ENCODE measurements around the gene POLD4. TPM values are rescaled to one million over a fixed set of nuclear protein-coding genes. Genes with fewer than 3 reads are reported as not detected.

POLD4 gene
- total and polyA plus RNA-seq, 7 experiments from 2014 or later, result 59.9 to 116 (median 95.1) TPM

- Mint-ChIP-seq H3K4me1 (peaks cover 25 to 57% (median 35%) of the 10 kb centered on the region in 7 donors), H3K9me3 (peaks cover 0 to 2% (median 0%) of the 10 kb centered on the region in 11 donors), H3K27ac (peak overlapping the region in 3 of 9 donors; percentile 32 to 58 (median 53)), H3K27me3 (peaks cover 0 to 70% (median 14%) of the 10 kb centered on the region in 5 donors), H3K36me3 (peaks cover 0 to 3% (median 0%) of the 10 kb centered on the region in 5 donors), H3K4me3 (peak overlapping the region in 6 of 10 donors; percentile 7 to 91 (median 60))
- POLR2A ChIA-PET, result interaction anchor here (0.7 to 16.2 kb wide), 3 partner anchors 14 to 26 kb away, joined by 3 to 272 read pairs (median 3); partner anchors contain the start of gene POLD4
- Histone ChIP-seq H3K4me1 (ENCODE audit: control insufficient read depth in 2 of 2, insufficient read depth in 2 of 2, low read length in 2 of 2) (peaks cover 12 to 45% of the 10 kb centered on the region in 2 donors), H3K36me3 (ENCODE audit: control insufficient read depth in 2 of 3, insufficient read depth in 3 of 3, low read length in 3 of 3) (no peaks in the 10 kb centered on the region), H3K27me3 (ENCODE audit: control insufficient read depth in 2 of 2, insufficient read depth in 2 of 2, low read length in 2 of 2) (peaks cover 0 to 5% of the 10 kb centered on the region in 2 donors), H3K9me3 (ENCODE audit: control insufficient read depth in 2 of 3, low read length in 3 of 3) (no peaks in the 10 kb centered on the region), H3K4me3 (ENCODE audit: low read length) (no peak overlapping the region), H3K27ac (ENCODE audit: low read depth, low read length) (no peak overlapping the region)
- DNase-seq, result no peak
- CTCF ChIA-PET, result interaction anchor here (1.0 to 21.2 kb wide), 5 partner anchors 11 to 31 kb away, joined by 3 to 495 read pairs (median 8); partner anchors contain the start of gene POLD4
- intact Hi-C loops (cut with micrococcal nuclease), result no loop called here
- ATAC-seq, result no peak
Observed at GRCh38 chr11:67370351-67371076, 17.2 kb upstream of the POLD4 start.

GRCh38 chr11:67369801-67370284 is 16.5 kb upstream of the POLD4 start:
- Mint-ChIP-seq H3K4me1 (peaks cover 26 to 59% (median 36%) of the 10 kb centered on the region in 7 donors), H3K27ac (no peak overlapping the region), H3K27me3 (peaks cover 0 to 69% (median 15%) of the 10 kb centered on the region in 5 donors), H3K36me3 (peaks cover 0 to 3% (median 0%) of the 10 kb centered on the region in 5 donors), H3K4me3 (peak overlapping the region in 3 of 10 donors; percentile 20 to 91 (median 21)), H3K9me3 (peaks cover 0 to 2% (median 0%) of the 10 kb centered on the region in 11 donors)
- Histone ChIP-seq H3K27me3 (ENCODE audit: control insufficient read depth in 2 of 2, insufficient read depth in 2 of 2, low read length in 2 of 2) (peaks cover 0 to 5% of the 10 kb centered on the region in 2 donors), H3K36me3 (ENCODE audit: control insufficient read depth in 2 of 3, insufficient read depth in 3 of 3, low read length in 3 of 3) (no peaks in the 10 kb centered on the region), H3K4me1 (ENCODE audit: control insufficient read depth in 2 of 2, insufficient read depth in 2 of 2, low read length in 2 of 2) (peaks cover 16 to 48% of the 10 kb centered on the region in 2 donors), H3K9me3 (ENCODE audit: control insufficient read depth in 2 of 3, low read length in 3 of 3) (no peaks in the 10 kb centered on the region), H3K4me3 (ENCODE audit: low read length) (no peak overlapping the region), H3K27ac (ENCODE audit: low read depth, low read length) (no peak overlapping the region)
- no peak for ATAC-seq
- intact Hi-C loops (cut with micrococcal nuclease), result no loop called here
- DNase-seq, result no peak
- ChIA-PET POLR2A (interaction anchor here (0.6 to 16.2 kb wide), 3 partner anchors 13 to 841 kb away, joined by 3 to 272 read pairs (median 3); partner anchors contain the start of gene POLD4), CTCF (interaction anchor here (0.7 to 21.2 kb wide), 6 partner anchors 12 to 31 kb away, joined by 3 to 495 read pairs (median 6); partner anchors contain the start of gene POLD4)

- ATAC-seq (no peak), DNase-seq (no peak)
- Histone ChIP-seq H3K4me3 (ENCODE audit: low read length) (no peak overlapping the region), H3K27me3 (ENCODE audit: control insufficient read depth in 2 of 2, insufficient read depth in 2 of 2, low read length in 2 of 2) (peaks cover 0 to 4% of the 10 kb centered on the region in 2 donors), H3K27ac (ENCODE audit: low read depth, low read length) (no peak overlapping the region), H3K9me3 (ENCODE audit: control insufficient read depth in 2 of 3, low read length in 3 of 3) (no peaks in the 10 kb centered on the region), H3K4me1 (ENCODE audit: control insufficient read depth in 2 of 2, insufficient read depth in 2 of 2, low read length in 2 of 2) (peaks cover 16 to 50% of the 10 kb centered on the region in 2 donors), H3K36me3 (ENCODE audit: control insufficient read depth in 2 of 3, insufficient read depth in 3 of 3, low read length in 3 of 3) (no peaks in the 10 kb centered on the region)
- ChIA-PET POLR2A (interaction anchor here (0.6 to 16.2 kb wide), 2 partner anchors 12 to 841 kb away, joined by 3 to 272 read pairs; partner anchors contain the start of gene POLD4), CTCF (interaction anchor here (0.7 to 21.2 kb wide), 5 partner anchors 12 to 25 kb away, joined by 4 to 495 read pairs (median 8); partner anchors contain the start of gene POLD4)
- peaks cover 0 to 2% (median 0%) of the 10 kb centered on the region in 11 donors for H3K9me3 Mint-ChIP-seq
- H3K27ac Mint-ChIP-seq, result no peak overlapping the region
- intact Hi-C loops (cut with micrococcal nuclease), result no loop called here
- no peak overlapping the region for H3K4me3 Mint-ChIP-seq
- peaks cover 0 to 3% (median 0%) of the 10 kb centered on the region in 5 donors for H3K36me3 Mint-ChIP-seq
- H3K27me3 Mint-ChIP-seq, result peaks cover 0 to 66% (median 14%) of the 10 kb centered on the region in 5 donors
- peaks cover 26 to 59% (median 37%) of the 10 kb centered on the region in 7 donors for H3K4me1 Mint-ChIP-seq
Observed at GRCh38 chr11:67369275-67369674, 15.9 kb upstream of the POLD4 start.

GRCh38 chr11:67368621-67369020 is 15.3 kb upstream of the POLD4 start:
- H3K27ac Mint-ChIP-seq, result no peak overlapping the region
- peaks cover 26 to 61% (median 35%) of the 10 kb centered on the region in 7 donors for H3K4me1 Mint-ChIP-seq
- Histone ChIP-seq H3K4me3 (ENCODE audit: low read length) (no peak overlapping the region), H3K9me3 (ENCODE audit: control insufficient read depth in 2 of 3, low read length in 3 of 3) (no peaks in the 10 kb centered on the region), H3K36me3 (ENCODE audit: control insufficient read depth in 2 of 3, insufficient read depth in 3 of 3, low read length in 3 of 3) (no peaks in the 10 kb centered on the region), H3K4me1 (ENCODE audit: control insufficient read depth in 2 of 2, insufficient read depth in 2 of 2, low read length in 2 of 2) (peaks cover 11 to 50% of the 10 kb centered on the region in 2 donors), H3K27me3 (ENCODE audit: control insufficient read depth in 2 of 2, insufficient read depth in 2 of 2, low read length in 2 of 2) (no peaks in the 10 kb centered on the region), H3K27ac (ENCODE audit: low read depth, low read length) (no peak overlapping the region)
- peak overlapping the region in 1 of 10 donors; percentile 22 for H3K4me3 Mint-ChIP-seq
- POLR2A ChIA-PET, result interaction anchor here (16.2 kb wide), 1 partner anchor 12 kb away, joined by 272 read pairs; the partner anchor contains the start of gene POLD4
- peaks cover 0 to 2% (median 0%) of the 10 kb centered on the region in 11 donors for H3K9me3 Mint-ChIP-seq
- ATAC-seq (no peak), DNase-seq (no peak)
- CTCF ChIA-PET, result interaction anchor here (1.7 to 21.2 kb wide), 4 partner anchors 12 to 23 kb away, joined by 4 to 495 read pairs (median 14); partner anchors contain the start of gene POLD4
- H3K27me3 Mint-ChIP-seq, result peaks cover 0 to 64% (median 9%) of the 10 kb centered on the region in 5 donors
- intact Hi-C loops (cut with micrococcal nuclease), result no loop called here
- peaks cover 0 to 2% (median 0%) of the 10 kb centered on the region in 5 donors for H3K36me3 Mint-ChIP-seq

- Mint-ChIP-seq H3K36me3 (peaks cover 0 to 2% (median 0%) of the 10 kb centered on the region in 5 donors), H3K9me3 (peaks cover 0 to 2% (median 0%) of the 10 kb centered on the region in 11 donors), H3K27me3 (peaks cover 0 to 64% (median 9%) of the 10 kb centered on the region in 5 donors), H3K4me1 (peaks cover 28 to 65% (median 37%) of the 10 kb centered on the region in 7 donors), H3K27ac (no peak overlapping the region), H3K4me3 (no peak overlapping the region)
- H3K4me1 ChIP-seq (ENCODE audit: control insufficient read depth in 2 of 2, insufficient read depth in 2 of 2, low read length in 2 of 2), result peaks cover 11 to 53% of the 10 kb centered on the region in 2 donors
- intact Hi-C loops (cut with micrococcal nuclease), result no loop called here
- no peak for ATAC-seq
- no peaks in the 10 kb centered on the region for H3K36me3 ChIP-seq (ENCODE audit: control insufficient read depth in 2 of 3, insufficient read depth in 3 of 3, low read length in 3 of 3)
- H3K9me3 ChIP-seq (ENCODE audit: control insufficient read depth in 2 of 3, low read length in 3 of 3), result no peaks in the 10 kb centered on the region
- no peak overlapping the region for H3K4me3 ChIP-seq (ENCODE audit: low read length)
- no peaks in the 10 kb centered on the region for H3K27me3 ChIP-seq (ENCODE audit: control insufficient read depth in 2 of 2, insufficient read depth in 2 of 2, low read length in 2 of 2)
- H3K27ac ChIP-seq (ENCODE audit: low read depth, low read length), result no peak overlapping the region
- CTCF ChIA-PET, result interaction anchor here (0.9 kb wide), 1 partner anchor 17 kb away, joined by 3 read pairs; no protein-coding TSS in a partner anchor
- no peak for DNase-seq
- POLR2A ChIA-PET, result interaction anchor here (0.6 to 16.2 kb wide), 4 partner anchors 11 to 233 kb away, joined by 3 to 272 read pairs (median 4); partner anchors contain the start of gene POLD4
Observed at GRCh38 chr11:67367761-67368227, 14.4 kb upstream of the POLD4 start.

Measured in naive thymus-derived CD4-positive, alpha-beta T cell (primary cell).